ENCODE data around the gene ZDHHC7.
"Not testable (repeated sequence)": the region's sequence is repeated elsewhere in the genome, so short reads cannot be mapped to it uniquely, and the experiment has no call there.

ZDHHC7 gene, protein sequence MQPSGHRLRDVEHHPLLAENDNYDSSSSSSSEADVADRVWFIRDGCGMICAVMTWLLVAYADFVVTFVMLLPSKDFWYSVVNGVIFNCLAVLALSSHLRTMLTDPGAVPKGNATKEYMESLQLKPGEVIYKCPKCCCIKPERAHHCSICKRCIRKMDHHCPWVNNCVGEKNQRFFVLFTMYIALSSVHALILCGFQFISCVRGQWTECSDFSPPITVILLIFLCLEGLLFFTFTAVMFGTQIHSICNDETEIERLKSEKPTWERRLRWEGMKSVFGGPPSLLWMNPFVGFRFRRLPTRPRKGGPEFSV

GRCh38 chr16:85010931-85011845, at the start of gene ZDHHC7:
ZDHHC7 (minus strand) TSS chr16:85011535; CDS start chr16:84990618, 20,917 bp downstream.
- peak; percentile 72 for DNase-seq (ENCODE audit: low spot score)

DNA sequence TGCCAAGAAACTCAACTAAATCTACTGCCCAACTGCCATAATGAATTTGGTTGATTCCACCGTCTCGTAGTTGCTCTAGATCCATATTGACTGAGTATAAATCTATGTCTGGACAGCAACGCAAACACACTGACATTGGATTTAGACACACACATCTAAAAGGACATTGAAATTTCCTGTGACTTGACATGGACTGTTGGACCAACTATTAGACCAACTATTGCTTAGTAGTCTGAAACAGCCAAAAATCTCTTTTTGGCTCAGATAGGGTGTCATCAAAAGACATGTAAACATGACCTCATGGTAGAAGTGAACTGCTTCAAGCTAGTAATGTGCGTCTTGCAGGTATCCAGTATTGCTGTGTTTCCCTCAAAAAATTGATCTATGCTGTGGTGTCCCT, 47.6 kb upstream of the ZDHHC7 start:
- DNase-seq (ENCODE audit: low spot score) = no peak

- DNase-seq (ENCODE audit: low spot score) = no peak
Observed at GRCh38 chr16:85057948-85058347, 46.6 kb upstream of the ZDHHC7 start.

DNA sequence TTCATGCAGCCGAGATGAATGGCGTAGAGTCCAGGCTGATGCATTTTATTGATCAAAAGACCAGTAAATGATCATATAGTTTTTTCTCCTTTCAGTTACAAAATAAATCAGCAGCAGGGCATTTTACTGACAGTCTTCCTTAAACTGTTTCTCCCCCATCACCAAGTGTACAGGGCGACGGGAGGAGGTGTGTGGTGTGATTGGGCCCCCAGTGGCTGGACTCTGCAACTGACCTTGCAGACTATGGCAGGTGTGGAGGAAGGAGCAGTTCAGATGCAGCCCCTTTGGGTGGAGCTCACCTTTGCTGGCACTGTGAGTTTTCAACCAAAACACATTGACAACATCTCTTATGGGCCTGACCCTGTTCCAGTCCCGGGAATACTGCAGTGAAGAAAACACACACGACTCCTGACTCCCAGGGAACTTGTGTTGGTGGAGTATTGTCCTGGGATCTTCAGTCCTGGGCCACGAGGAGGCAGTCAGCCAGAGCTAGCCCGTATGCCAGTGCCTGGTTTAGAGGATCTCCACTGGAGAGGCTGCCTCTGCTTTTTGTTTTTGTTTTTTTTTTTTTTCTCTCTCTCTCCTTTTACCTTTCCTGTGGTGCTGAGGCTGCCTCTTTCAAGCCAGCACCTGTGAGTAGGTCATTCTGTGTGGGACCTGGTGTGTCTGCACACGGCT, 46.0 kb upstream of the ZDHHC7 start:
- DNase-seq (ENCODE audit: low spot score) = peak; percentile 23

GRCh38 chr16:85056211-85056748, 44.9 kb upstream of the ZDHHC7 start:
- DNase-seq (ENCODE audit: low spot score) = no peak

GRCh38 chr16:85055493-85056210, 44.3 kb upstream of the ZDHHC7 start:
- no peak for DNase-seq (ENCODE audit: low spot score)

GRCh38 chr16:85054948-85055492, 43.7 kb upstream of the ZDHHC7 start:
- DNase-seq (ENCODE audit: low spot score) = no peak

DNA sequence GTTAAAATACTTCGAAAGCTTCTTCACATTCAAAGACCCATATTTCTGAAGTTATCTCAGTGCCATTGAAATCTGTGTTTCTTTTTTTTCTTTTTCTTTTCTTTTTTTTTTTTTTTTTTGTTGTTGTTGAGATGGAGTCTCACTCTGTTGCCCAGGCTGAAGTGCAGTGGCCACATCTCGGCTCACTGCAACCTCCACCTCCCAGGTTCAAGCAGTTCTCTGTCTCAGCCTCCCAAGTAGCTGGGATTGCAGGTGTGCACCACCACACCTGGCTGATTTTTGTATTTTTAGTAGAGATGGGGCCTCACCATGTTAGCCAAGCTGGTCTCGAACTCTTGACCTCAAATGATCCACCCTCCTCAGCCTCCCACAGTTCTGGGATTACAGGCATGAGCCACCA, 43.0 kb upstream of the ZDHHC7 start:
- not testable (repeated sequence) for DNase-seq (ENCODE audit: low spot score)

DNA sequence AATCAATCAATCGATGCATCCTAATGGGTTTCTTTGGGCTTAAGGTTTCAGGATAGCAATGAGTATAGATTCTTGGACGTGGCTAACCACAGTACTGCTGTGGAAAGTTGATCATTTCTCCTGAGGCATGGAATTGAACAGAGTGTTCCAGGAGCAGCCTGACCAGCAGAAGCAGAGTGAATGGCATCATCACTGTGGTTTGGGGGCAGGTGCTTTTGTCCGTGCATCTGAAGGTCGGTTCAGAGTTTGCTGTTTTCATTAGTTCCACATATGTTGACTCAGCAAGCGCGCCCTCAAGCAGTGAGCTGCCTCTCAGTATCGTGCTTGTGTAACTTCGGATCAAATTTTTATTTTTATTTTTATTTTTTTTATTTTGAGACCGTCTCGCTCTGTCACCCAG, 41.2 kb upstream of the ZDHHC7 start:
- no peak for DNase-seq (ENCODE audit: low spot score)

GRCh38 chr16:85051683-85052082, 40.3 kb upstream of the ZDHHC7 start:
- DNase-seq (ENCODE audit: low spot score) = no peak

GRCh38 chr16:85051067-85051581, 39.8 kb upstream of the ZDHHC7 start:
- DNase-seq (ENCODE audit: low spot score) = no peak

DNA sequence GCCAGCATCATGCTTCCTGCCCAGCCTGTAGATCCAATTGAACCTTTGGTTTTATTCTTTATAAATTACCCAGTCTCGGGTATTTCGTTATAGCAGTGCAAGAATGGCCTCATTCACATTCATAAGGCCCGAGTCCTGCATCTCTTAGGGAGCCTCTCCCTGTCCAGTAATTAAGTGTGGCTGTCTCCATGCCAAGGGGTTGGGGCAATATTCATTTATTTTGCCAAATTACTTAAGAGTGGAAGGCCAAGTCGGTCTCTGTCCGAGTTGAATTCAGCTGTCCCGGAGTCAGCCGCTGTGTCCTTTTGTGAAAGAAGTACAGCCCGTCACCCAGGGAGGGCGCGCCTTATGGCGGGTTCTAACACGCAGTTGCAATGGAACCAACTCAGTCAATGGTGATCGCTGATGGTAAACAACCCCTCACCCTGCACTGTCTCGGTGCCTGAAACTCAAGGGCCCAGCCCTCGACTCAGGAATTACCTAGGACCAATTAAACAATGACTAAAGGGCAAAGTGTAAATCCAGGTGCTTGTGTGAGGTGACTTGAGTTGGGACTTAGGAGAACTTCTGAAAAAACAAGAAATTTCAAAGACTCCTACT, 38.5 kb upstream of the ZDHHC7 start:
- no peak for DNase-seq (ENCODE audit: low spot score)

GRCh38 chr16:85048921-85049562, 37.7 kb upstream of the ZDHHC7 start:
- no peak for DNase-seq (ENCODE audit: low spot score)

GRCh38 chr16:85047867-85048455, 36.6 kb upstream of the ZDHHC7 start:
- DNase-seq (ENCODE audit: low spot score) = no peak

DNA sequence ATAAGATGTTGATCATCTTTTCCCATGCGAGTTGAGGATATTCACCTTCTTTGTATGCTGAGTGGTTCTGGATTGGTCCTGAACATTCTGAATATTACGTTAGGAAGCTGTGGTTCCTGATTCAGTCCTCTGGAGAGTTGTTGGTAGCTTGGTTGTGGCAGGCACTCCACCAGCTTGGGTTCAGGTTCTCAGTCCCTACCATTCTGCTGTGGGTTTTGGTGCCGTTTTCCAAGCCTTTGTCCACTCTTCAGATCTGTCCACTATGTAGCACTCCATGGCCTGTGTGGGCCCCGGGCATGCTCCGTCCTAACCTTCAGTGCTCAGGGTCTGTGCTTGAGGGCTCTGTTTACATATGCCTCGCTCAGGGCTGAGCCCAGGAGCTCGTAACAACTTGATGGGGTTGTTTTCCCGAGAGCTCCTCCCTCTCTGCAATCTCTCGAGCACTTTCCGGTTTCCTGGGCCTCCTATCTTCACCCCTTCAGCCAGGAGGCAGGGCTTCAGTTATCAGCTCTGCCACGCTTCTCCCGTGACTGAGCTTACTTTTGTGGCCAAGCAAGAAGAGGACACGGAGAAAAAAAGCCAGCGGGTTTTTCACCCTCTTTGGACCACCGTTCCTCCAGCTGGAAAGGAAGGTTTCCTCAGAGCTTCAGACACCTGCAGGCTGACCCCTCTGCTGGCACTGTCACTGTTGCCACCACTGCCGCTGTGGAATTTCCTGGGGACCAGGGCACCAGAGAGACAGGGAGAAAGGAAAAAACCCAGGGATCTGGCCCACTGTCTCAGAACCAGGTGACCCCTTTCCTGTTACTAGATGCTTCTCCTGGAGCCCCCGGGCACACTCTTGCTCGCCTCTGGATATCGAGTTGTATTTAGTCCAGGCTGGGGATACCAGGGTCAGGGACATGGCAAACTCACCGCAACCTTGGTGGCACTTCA, 35.9 kb upstream of the ZDHHC7 start:
- DNase-seq (ENCODE audit: low spot score) = no peak

GRCh38 chr16:85046472-85046916, 35.2 kb upstream of the ZDHHC7 start:
- no peak for DNase-seq (ENCODE audit: low spot score)

- DNase-seq (ENCODE audit: low spot score) = no peak
Observed at GRCh38 chr16:85045641-85046471, 34.5 kb upstream of the ZDHHC7 start.

DNA sequence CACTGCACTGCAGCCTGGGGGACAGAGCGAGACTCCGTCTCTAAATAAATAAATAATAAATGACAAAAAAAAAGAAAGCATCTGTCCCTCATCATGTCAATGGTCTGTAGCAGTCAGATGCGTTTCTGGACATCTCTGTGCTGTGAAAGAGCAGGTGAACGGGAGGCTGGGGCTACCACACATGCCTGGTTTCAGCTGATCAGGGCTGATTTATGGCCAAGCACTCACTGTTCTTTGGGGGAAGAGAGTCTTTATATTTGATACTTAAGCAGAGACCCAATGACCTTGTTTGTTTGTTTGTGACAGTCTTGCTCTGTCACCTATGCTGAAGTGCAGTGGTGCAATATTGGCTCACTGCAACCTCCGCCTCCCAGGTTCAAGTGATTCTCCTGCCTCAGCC, 33.7 kb upstream of the ZDHHC7 start:
- no peak for DNase-seq (ENCODE audit: low spot score)
